GM23338 (cell line): Measurements from ENCODE around the gene TMEM39A. TPM values are rescaled to one million over a fixed set of nuclear protein-coding genes. Genes with fewer than 3 reads are reported as not detected.

Source experiments
- ATAC-seq: fragments of 200-7000 bp; cut with Tn5 transposase; 3 replicates; pipeline ENCODE4 v1.9.1; 2020
- DNase-seq: peaks from one replicate; pipeline ENCODE4 v3.0.0-alpha.2; 2015; ENCODE audit warnings: low spot score
- H2AFZ ChIP-seq: fragments of 200-600 bp; sonication (generic); 2 replicates; pipeline ENCODE4 v1.8.0; 2016; ENCODE audit warnings: antibody characterized with exemption, mild to moderate bottlenecking, moderate library complexity
- H3F3A ChIP-seq: fragments of 200-600 bp; sonication (generic); replicated peaks from 2 replicates; pipeline ENCODE4 v1.8.0; 2017; ENCODE audit warnings: antibody characterized with exemption, mixed run types, low read depth
- H3K27ac ChIP-seq: fragments of 200-600 bp; sonication (generic); 2 replicates; pipeline ENCODE4 v1.6.1; 2016; ENCODE audit warnings: low read depth
- H3K27me3 ChIP-seq: fragments of 200-600 bp; sonication (generic); 2 replicates; pipeline ENCODE4 v1.8.0; 2016; ENCODE audit warnings: mild to moderate bottlenecking, mixed run types, moderate library complexity; ENCODE audit not compliant: insufficient read depth
- H3K36me3 ChIP-seq: fragments of 200-600 bp; sonication (generic); 2 replicates; pipeline ENCODE4 v1.8.0; 2016; ENCODE audit warnings: mild to moderate bottlenecking; ENCODE audit not compliant: insufficient read depth
- H3K4me1 ChIP-seq: fragments of 200-600 bp; sonication (generic); 2 replicates; pipeline ENCODE4 v1.8.0; 2016; ENCODE audit warnings: mild to moderate bottlenecking, moderate library complexity; ENCODE audit not compliant: insufficient read depth
- H3K4me2 ChIP-seq: fragments of 200-600 bp; sonication (generic); 2 replicates; pipeline ENCODE4 v1.7.1; 2017; ENCODE audit warnings: mixed run types
- H3K4me3 ChIP-seq: fragments of 200-600 bp; sonication (generic); 2 replicates; pipeline ENCODE4 v1.6.1; 2016; ENCODE audit warnings: mixed run types
- H3K79me2 ChIP-seq: fragments of 200-600 bp; sonication (generic); replicated peaks from 2 replicates; pipeline ENCODE4 v1.8.0; 2017; ENCODE audit warnings: mild to moderate bottlenecking; ENCODE audit not compliant: insufficient read depth
- H3K9me2 ChIP-seq: fragments of 200-600 bp; sonication (generic); 2 replicates; pipeline ENCODE4 v1.8.0; 2017; ENCODE audit not compliant: insufficient read depth
- H4K20me1 ChIP-seq: fragments of 200-600 bp; sonication (generic); replicated peaks from 2 replicates; pipeline ENCODE4 v1.8.0; 2017; ENCODE audit warnings: mild to moderate bottlenecking; ENCODE audit not compliant: insufficient read depth
- H3K27ac Mint-ChIP-seq: 2 replicates; pipeline ENCODE4 v1.8.0; 2020; ENCODE audit warnings: inconsistent platforms, mild to moderate bottlenecking, moderate library complexity, mixed read lengths
- H3K27me3 Mint-ChIP-seq: 3 replicates; pipeline ENCODE4 v1.8.0; 2022; ENCODE audit warnings: low read depth, mild to moderate bottlenecking, moderate library complexity, mixed read lengths, inconsistent platforms; ENCODE audit not compliant: insufficient read depth, poor library complexity
- H3K36me3 Mint-ChIP-seq: 3 replicates; pipeline ENCODE4 v1.8.0; 2021; ENCODE audit warnings: low read depth, mild to moderate bottlenecking, inconsistent platforms, moderate library complexity, mixed read lengths
- H3K4me1 Mint-ChIP-seq: 3 replicates; pipeline ENCODE4 v1.8.0; 2020; ENCODE audit warnings: mild to moderate bottlenecking, inconsistent platforms, mixed read lengths
- H3K4me3 Mint-ChIP-seq: 3 replicates; pipeline ENCODE4 v1.8.0; 2021; ENCODE audit warnings: moderate library complexity, mild to moderate bottlenecking, inconsistent platforms, mixed read lengths
- H3K9me3 Mint-ChIP-seq: 3 replicates; pipeline ENCODE4 v1.8.0; 2020; ENCODE audit warnings: moderate library complexity, mild to moderate bottlenecking, inconsistent platforms, mixed read lengths
- CREB1 ChIP-seq: fragments of 250-450 bp; sonication (Bioruptor Pico); IDR thresholded peaks from 2 replicates; pipeline ENCODE4 v1.5.0; 2020; ENCODE audit warnings: low read depth, mild to moderate bottlenecking, moderate library complexity
- CTCF ChIP-seq, 2 experiments: fragments of 200-600 bp in 1 of 2; sonication (generic) in 1 of 2; conservative IDR thresholded peaks; 2 replicates each; pipeline versions ENCODE4 v1.5.1 to v1.6.1; 2016 to 2017; ENCODE audit warnings: antibody characterized with exemption in 2 of 2, low read depth in 2 of 2, mild to moderate bottlenecking in 2 of 2, moderate library complexity in 1 of 2
- ETS1 ChIP-seq: IDR thresholded peaks from 2 replicates; pipeline ENCODE4 v1.6.1; 2016; ENCODE audit warnings: antibody characterized with exemption
- EZH2 ChIP-seq: fragments of 200-600 bp; sonication (generic); IDR thresholded peaks from one replicate; pipeline ENCODE4 v1.8.0; 2017; ENCODE audit warnings: antibody characterized with exemption, mild to moderate bottlenecking, low read depth; ENCODE audit not compliant: unreplicated experiment
- EZH2phosphoT487 ChIP-seq: fragments of 200-600 bp; sonication (generic); IDR thresholded peaks from one replicate; pipeline ENCODE4 v1.8.1; 2018; ENCODE audit warnings: antibody characterized with exemption; ENCODE audit not compliant: unreplicated experiment
- JUNB ChIP-seq: IDR thresholded peaks from one replicate; pipeline ENCODE4 v1.6.1; 2016; ENCODE audit warnings: antibody characterized with exemption; ENCODE audit not compliant: unreplicated experiment
- NANOG ChIP-seq: IDR thresholded peaks from 2 replicates; pipeline ENCODE4 v1.6.1; 2016; ENCODE audit warnings: antibody characterized with exemption, borderline replicate concordance
- POLR2AphosphoS5 ChIP-seq: IDR thresholded peaks from 2 replicates; pipeline ENCODE4 v1.6.1; 2016; ENCODE audit warnings: antibody characterized with exemption, low read depth
- REST ChIP-seq: IDR thresholded peaks from one replicate; pipeline ENCODE4 v1.6.1; 2018; ENCODE audit warnings: antibody characterized with exemption; ENCODE audit not compliant: unreplicated experiment
- ZNF114 ChIP-seq: fragments of 250-450 bp; sonication (Bioruptor Pico); IDR thresholded peaks from 2 replicates; pipeline ENCODE4 v1.5.0; 2020; ENCODE audit warnings: mild to moderate bottlenecking, moderate library complexity
- ZNF331 ChIP-seq: fragments of 250-450 bp; sonication (Bioruptor Pico); IDR thresholded peaks from 2 replicates; pipeline ENCODE4 v1.5.0; 2020; ENCODE audit warnings: low read depth, mild to moderate bottlenecking, moderate library complexity
- ZNF462 ChIP-seq: fragments of 250-450 bp; sonication (Bioruptor Pico); IDR thresholded peaks from 2 replicates; pipeline ENCODE4 v1.5.0; 2020; ENCODE audit warnings: mild to moderate bottlenecking, moderate library complexity
- polyA plus RNA-seq: library from polyadenylated mRNA; unstranded; fragments of >200 nt; fragmentation: Nextera tagmentation; extraction: Ambion mirVana; gene quantifications from 2 replicates; pipeline ENCODE4 v1.2.1, GENCODE V29; 2016
- total RNA-seq: library from RNA; depleted of rRNA; stranded (reverse); fragments of >200 nt; shearing (Covaris generic); gene quantifications from 2 replicates; pipeline ENCODE4 v1.2.3, GENCODE V29; 2014

TMEM39A gene
- total and polyA plus RNA-seq, 2 experiments from 2014 or later, result 12.9 to 51.6 TPM

- H3K79me2 ChIP-seq, result peaks cover 34% of the 10 kb centered on the region
- no peak overlapping the region for H2AFZ ChIP-seq
- H3K4me3 ChIP-seq, result peak overlapping the region; percentile 94
These were observed 36.9 kb upstream of the TMEM39A start for GRCh38 chr3:119500265-119500664.

More at GRCh38 chr3:119500265-119500664, 36.9 kb upstream of the TMEM39A start:
- 0 out of 2 replicates have a peak, but pooled peaks cover 4% of the 10 kb centered on the region for H4K20me1 ChIP-seq
- Mint-ChIP-seq H3K27me3 (no peaks in the 10 kb centered on the region), H3K9me3 (no peaks in the 10 kb centered on the region; the same call in 2 of the 3 replicates), H3K27ac (no peak overlapping the region), H3K4me1 (peaks cover 10% of the 10 kb centered on the region), H3K4me3 (peak overlapping the region; percentile 99), H3K36me3 (peaks cover 31% of the 10 kb centered on the region)
- TF ChIP-seq NANOG (no peak), EZH2 (no peak), CREB1 (no peak), ETS1 (no peak), EZH2phosphoT487 (no peak), ZNF331 (CRISPR knock-in tag) (no peak), POLR2AphosphoS5 (no peak), REST (no peak), ZNF114 (CRISPR knock-in tag) (no peak), ZNF462 (CRISPR knock-in tag) (no peak), CTCF (conservative IDR thresholded peaks at IDR 0.05; ENCODE audit: low read depth in 2 of 2) (no peak), JUNB (no peak)
- no peaks in the 10 kb centered on the region for H3K9me2 ChIP-seq
- DNase-seq (no peak), ATAC-seq (no peak)
- H3F3A ChIP-seq, result 0 out of 2 replicates have a peak, but pooled peaks cover 5% of the 10 kb centered on the region
- H3K36me3 ChIP-seq, result peaks cover 20% of the 10 kb centered on the region; the same call in 1 of the 2 replicates
- H3K27me3 ChIP-seq, result no peaks in the 10 kb centered on the region
- peaks cover 14% of the 10 kb centered on the region for H3K4me1 ChIP-seq
- peak overlapping the region; percentile 84 for H3K4me2 ChIP-seq
- peak overlapping the region; percentile 60; the same call in 1 of the 2 replicates for H3K27ac ChIP-seq
